ENCODE data around the gene MRPL51. TPM values are rescaled to one million over a fixed set of nuclear protein-coding genes. Genes with fewer than 3 reads are reported as not detected.

The MRPL51 gene
- total and polyA plus RNA-seq, 2 experiments from 2014 or later, result 93.9 to 463 TPM

- no peak for TF ChIP-seq JUNB (IDR thresholded peaks at IDR 0.05; ENCODE audit: unreplicated experiment)
Observed at GRCh38 chr12:6522193-6522592, 29.1 kb upstream of the MRPL51 start (continued).

- no peak for TF ChIP-seq JUNB (IDR thresholded peaks at IDR 0.05; ENCODE audit: unreplicated experiment)
- no peak for TF ChIP-seq REST (IDR thresholded peaks at IDR 0.05; ENCODE audit: unreplicated experiment)
- no peak for TF ChIP-seq ZNF462 (CRISPR knock-in tag; IDR thresholded peaks at IDR 0.05)
- no peak for TF ChIP-seq CREB1 (CRISPR knock-in tag; IDR thresholded peaks at IDR 0.05; ENCODE audit: low read depth)
- TF ChIP-seq ETS1 (IDR thresholded peaks at IDR 0.05), result no peak
- TF ChIP-seq ZNF114 (CRISPR knock-in tag; IDR thresholded peaks at IDR 0.05), result no peak
- TF ChIP-seq ZNF331 (CRISPR knock-in tag; IDR thresholded peaks at IDR 0.05; ENCODE audit: low read depth), result no peak
- no peak for TF ChIP-seq EZH2 (IDR thresholded peaks at IDR 0.05; ENCODE audit: low read depth, unreplicated experiment)
- no peak for TF ChIP-seq EZH2phosphoT487 (IDR thresholded peaks at IDR 0.05; ENCODE audit: unreplicated experiment)
- no peak for TF ChIP-seq STAT1 (IDR thresholded peaks at IDR 0.05; ENCODE audit: unreplicated experiment)
- no peak for TF ChIP-seq NANOG (IDR thresholded peaks at IDR 0.05; ENCODE audit: borderline replicate concordance)
- TF ChIP-seq POLR2AphosphoS5 (IDR thresholded peaks at IDR 0.05; ENCODE audit: low read depth), result no peak
- no peak for TF ChIP-seq CTCF (conservative IDR thresholded peaks at IDR 0.05; ENCODE audit: low read depth in 2 of 2)
- no peak overlapping the region for H3K4me2 ChIP-seq
- H3K27ac Mint-ChIP-seq, result no peak overlapping the region
- no peaks in the 10 kb centered on the region for H3K4me1 Mint-ChIP-seq
- H3K9me2 ChIP-seq (ENCODE audit: insufficient read depth), result no peaks in the 10 kb centered on the region
- no peaks in the 10 kb centered on the region for H3K27me3 ChIP-seq (ENCODE audit: insufficient read depth)
- H3K27me3 Mint-ChIP-seq (ENCODE audit: insufficient read depth, low read depth, poor library complexity), result no peaks in the 10 kb centered on the region
- no peak for ATAC-seq
- H2AFZ ChIP-seq, result no peak overlapping the region
- peaks cover 10% of the 10 kb centered on the region for H4K20me1 ChIP-seq (replicated peaks; ENCODE audit: insufficient read depth)
- H3K36me3 ChIP-seq (ENCODE audit: insufficient read depth), result peaks cover 79% of the 10 kb centered on the region
- no peaks in the 10 kb centered on the region for H3K9me3 Mint-ChIP-seq
- no peak overlapping the region for H3K4me3 Mint-ChIP-seq
- H3K4me1 ChIP-seq (ENCODE audit: insufficient read depth), result no peaks in the 10 kb centered on the region
- no peak overlapping the region for H3K27ac ChIP-seq (ENCODE audit: low read depth)
- no peak for DNase-seq (ENCODE audit: low spot score)
- no peaks in the 10 kb centered on the region for H3K79me2 ChIP-seq (replicated peaks; ENCODE audit: insufficient read depth)
- H3K36me3 Mint-ChIP-seq (ENCODE audit: low read depth), result peaks cover 90% of the 10 kb centered on the region
- H3F3A ChIP-seq (replicated peaks; ENCODE audit: low read depth), result 0 out of 2 replicates have a peak, but pooled peaks cover 5% of the 10 kb centered on the region
- no peak overlapping the region for H3K4me3 ChIP-seq
Observed at GRCh38 chr12:6520186-6520585, 27.1 kb upstream of the MRPL51 start.
